Kidney epithelial cell (primary cell): ENCODE results near the gene SLCO3A1. TPM values are rescaled to one million over a fixed set of nuclear protein-coding genes. Genes with fewer than 3 reads are reported as not detected.

Source experiments
- DNase-seq: peaks from one replicate; pipeline ENCODE4 v3.0.0-alpha.2; 2010; ENCODE audit warnings: low read depth
- H3K27me3 ChIP-seq: 2 replicates; pipeline ENCODE4 v1.6.0; 2011; ENCODE audit warnings: low read length; ENCODE audit not compliant: control insufficient read depth, insufficient read depth
- H3K36me3 ChIP-seq: 2 replicates; pipeline ENCODE4 v1.5.1; 2011; ENCODE audit warnings: low read length; ENCODE audit not compliant: control insufficient read depth, insufficient read depth
- H3K4me3 ChIP-seq: 2 replicates; pipeline ENCODE4 v1.5.1; 2011; ENCODE audit warnings: low read depth, mild to moderate bottlenecking, control low read depth, low read length
- total RNA-seq: library from RNA; depleted of rRNA; stranded (reverse); fragments of >200 nt; gene quantifications from 2 replicates; pipeline ENCODE4 v1.2.3, GENCODE V29; 2015
- TF ChIP-seq, protein P1 (sequence below): IDR thresholded peaks from 2 replicates; pipeline ENCODE4 v1.5.1; 2011; ENCODE audit warnings: mild to moderate bottlenecking, moderate library complexity, low read length, control low read depth, inconsistent platforms; ENCODE audit not compliant: insufficient read depth, poor library complexity, severe bottlenecking

The SLCO3A1 gene
- total RNA-seq, 1 donor from 2014 or later, result 3.1 TPM

- DNase-seq, result no peak
- TF ChIP-seq, protein P1, sequence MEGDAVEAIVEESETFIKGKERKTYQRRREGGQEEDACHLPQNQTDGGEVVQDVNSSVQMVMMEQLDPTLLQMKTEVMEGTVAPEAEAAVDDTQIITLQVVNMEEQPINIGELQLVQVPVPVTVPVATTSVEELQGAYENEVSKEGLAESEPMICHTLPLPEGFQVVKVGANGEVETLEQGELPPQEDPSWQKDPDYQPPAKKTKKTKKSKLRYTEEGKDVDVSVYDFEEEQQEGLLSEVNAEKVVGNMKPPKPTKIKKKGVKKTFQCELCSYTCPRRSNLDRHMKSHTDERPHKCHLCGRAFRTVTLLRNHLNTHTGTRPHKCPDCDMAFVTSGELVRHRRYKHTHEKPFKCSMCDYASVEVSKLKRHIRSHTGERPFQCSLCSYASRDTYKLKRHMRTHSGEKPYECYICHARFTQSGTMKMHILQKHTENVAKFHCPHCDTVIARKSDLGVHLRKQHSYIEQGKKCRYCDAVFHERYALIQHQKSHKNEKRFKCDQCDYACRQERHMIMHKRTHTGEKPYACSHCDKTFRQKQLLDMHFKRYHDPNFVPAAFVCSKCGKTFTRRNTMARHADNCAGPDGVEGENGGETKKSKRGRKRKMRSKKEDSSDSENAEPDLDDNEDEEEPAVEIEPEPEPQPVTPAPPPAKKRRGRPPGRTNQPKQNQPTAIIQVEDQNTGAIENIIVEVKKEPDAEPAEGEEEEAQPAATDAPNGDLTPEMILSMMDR, result no peak
- Histone ChIP-seq H3K27me3 (no peaks in the 10 kb centered on the region), H3K36me3 (no peaks in the 10 kb centered on the region), H3K4me3 (no peak overlapping the region)
These were observed 226.2 kb downstream of the SLCO3A1 start for GRCh38 chr15:92079647-92080255.

DNA sequence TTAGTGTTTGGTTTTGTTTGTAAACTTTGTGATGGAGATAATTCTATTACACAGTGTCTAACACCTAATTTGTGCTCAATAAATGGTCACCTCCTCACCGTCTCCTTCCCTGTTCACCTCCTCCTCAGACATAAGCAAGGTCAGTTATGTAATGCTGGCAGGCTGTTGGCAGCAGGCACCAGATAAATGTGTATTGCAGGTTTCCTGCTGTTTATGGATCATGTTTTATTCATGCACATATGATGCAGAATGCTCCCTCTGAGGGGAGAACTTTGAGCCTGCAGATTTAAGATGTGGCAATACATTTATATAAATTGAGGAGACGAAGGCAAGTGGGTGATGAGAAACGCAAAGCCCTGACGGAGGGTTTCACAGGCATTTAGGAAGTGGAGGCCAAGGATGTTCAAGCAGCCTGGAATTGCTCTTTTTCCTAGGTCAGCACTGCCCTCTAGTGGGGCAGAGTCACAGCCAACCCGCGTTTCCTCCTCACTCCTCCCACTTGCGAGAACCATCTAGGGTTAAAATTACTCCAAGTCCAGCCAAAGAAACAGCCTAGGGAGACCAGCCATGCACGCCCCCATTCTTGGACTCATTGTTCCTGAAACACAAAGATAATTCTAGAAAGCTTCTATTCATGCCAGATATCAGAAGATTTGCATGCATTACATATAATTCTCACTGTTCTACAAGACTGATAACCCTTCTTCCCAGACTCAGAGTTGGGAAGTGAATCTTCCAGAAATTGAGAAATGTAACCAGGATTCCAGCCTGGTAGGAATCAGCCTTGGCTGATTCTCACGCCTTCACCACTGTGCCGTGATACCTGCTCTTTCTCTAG lies 228.7 kb downstream of the SLCO3A1 start:
- DNase-seq, result no peak
- Histone ChIP-seq H3K27me3 (no peaks in the 10 kb centered on the region), H3K36me3 (no peaks in the 10 kb centered on the region), H3K4me3 (no peak overlapping the region)
- TF ChIP-seq, protein P1, result peak; percentile 89

DNA sequence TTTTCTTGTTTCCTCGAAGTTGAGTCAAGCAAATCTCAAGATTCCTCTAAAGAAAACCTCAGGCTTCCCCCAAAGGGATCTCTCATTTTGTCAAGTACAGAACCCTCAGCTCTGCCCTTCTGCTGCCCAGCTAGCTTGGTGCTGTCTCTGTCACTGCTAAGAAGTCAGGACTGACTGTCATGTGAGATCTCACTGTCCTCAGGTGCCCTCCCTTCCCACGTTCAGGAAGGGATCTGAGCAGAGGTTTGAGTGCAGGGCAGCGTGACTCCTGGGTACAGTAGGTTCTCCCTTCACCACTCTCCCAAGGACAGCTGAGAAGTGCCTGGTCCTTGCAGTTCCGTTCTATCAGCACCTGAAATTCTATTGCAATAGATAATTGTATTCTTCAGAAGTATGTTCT lies 229.7 kb downstream of the SLCO3A1 start:
- TF ChIP-seq, protein P1, result no peak
- no peak for DNase-seq
- Histone ChIP-seq H3K4me3 (no peak overlapping the region), H3K27me3 (no peaks in the 10 kb centered on the region), H3K36me3 (no peaks in the 10 kb centered on the region)

DNA sequence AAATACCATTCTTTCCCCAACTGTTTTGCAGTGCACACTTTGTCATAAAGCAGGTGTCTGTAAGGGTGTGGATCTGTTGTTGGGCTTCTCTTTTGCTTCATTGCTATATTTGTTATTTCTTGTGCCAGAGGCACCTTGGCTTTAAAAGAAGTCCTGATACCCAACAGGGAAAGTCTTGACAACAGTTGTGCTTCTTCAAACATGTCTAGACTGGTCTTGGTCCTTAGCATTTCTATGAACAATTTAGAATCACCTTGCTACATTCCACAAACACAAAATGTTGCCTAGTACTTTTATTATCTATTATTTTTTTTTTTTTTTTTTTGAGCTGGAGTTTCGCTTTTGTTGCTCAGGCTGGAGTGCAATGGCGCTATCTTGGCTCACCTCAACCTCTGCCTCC lies 233.7 kb downstream of the SLCO3A1 start:
- TF ChIP-seq, protein P1, result no peak
- no peaks in the 10 kb centered on the region for H3K27me3 ChIP-seq
- no peaks in the 10 kb centered on the region for H3K36me3 ChIP-seq
- no peak overlapping the region for H3K4me3 ChIP-seq
- DNase-seq, result no peak

- no peak overlapping the region for H3K4me3 ChIP-seq
- TF ChIP-seq, protein P1, result peak; percentile 86
- DNase-seq, result no peak
- H3K36me3 ChIP-seq, result no peaks in the 10 kb centered on the region
- H3K27me3 ChIP-seq, result no peaks in the 10 kb centered on the region
These were observed 237.7 kb downstream of the SLCO3A1 start for GRCh38 chr15:92091155-92091734.
